Colon (tissue), 2 donors: ENCODE results near the gene PSMB10.
"Not testable (repeated sequence)": the region's sequence is repeated elsewhere in the genome, so short reads cannot be mapped to it uniquely, and the experiment has no call there.

Experiments
- FAIRE-seq: peaks from 2 replicates; lab custom pipeline; 2012; peaks lifted over from hg19 to GRCh38; lab: Jason Lieb, UNC
- donor health status: control.
- donor health status: control.

PSMB10 gene

DNA sequence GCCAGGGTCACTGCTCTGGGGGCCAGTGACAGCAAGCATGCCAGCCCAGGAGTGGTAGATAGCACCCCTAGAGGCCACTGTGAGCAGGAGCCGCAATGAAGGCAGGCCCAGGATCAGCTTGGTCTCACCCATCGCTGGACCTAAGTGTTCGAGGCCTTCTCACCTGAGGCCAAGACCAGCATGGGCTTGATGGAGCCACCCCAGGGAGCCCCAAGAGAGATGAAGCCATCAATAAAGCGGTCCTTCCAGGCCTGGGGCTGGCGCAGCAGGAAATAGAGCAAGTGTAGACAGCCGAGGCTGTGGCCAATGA, 5.5 kb upstream of the PSMB10 start:
- no peak for FAIRE-seq

DNA sequence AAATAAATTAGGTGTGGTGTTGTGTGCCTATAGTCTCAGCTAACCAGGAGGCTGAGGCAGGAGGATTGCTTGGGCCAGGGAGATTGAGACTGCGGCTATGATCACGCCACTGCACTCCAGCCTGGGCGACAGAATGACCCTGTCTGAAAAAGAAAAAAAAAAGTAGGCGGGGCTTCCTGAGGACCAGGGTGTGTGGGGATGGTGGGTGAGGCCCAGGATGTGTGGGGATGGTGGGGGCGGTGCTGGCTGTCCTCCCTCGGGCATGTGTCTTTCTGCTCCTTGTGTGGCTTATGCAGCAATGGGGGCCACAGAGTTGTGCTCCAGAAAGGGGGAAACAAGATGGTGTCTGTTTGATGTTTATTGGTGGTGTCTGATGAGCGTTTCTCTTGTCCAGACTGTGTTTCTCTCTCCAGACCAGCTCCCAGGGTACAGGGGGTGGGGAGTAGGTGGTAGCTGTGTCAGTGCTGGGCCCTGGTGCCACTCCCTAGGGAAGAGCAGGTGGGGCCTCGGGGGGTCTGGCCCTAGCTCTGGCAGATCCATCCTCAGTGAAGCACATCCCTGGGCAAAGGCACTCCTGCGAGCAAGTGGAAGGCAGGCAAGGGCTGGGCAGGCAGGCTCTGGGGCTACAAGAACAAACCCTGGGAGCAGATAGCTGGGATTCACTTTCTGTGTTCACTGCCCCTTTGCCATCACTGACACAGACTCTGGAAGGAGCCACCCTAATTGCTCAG, 5.0 kb upstream of the PSMB10 start:
- no peak for FAIRE-seq

DNA sequence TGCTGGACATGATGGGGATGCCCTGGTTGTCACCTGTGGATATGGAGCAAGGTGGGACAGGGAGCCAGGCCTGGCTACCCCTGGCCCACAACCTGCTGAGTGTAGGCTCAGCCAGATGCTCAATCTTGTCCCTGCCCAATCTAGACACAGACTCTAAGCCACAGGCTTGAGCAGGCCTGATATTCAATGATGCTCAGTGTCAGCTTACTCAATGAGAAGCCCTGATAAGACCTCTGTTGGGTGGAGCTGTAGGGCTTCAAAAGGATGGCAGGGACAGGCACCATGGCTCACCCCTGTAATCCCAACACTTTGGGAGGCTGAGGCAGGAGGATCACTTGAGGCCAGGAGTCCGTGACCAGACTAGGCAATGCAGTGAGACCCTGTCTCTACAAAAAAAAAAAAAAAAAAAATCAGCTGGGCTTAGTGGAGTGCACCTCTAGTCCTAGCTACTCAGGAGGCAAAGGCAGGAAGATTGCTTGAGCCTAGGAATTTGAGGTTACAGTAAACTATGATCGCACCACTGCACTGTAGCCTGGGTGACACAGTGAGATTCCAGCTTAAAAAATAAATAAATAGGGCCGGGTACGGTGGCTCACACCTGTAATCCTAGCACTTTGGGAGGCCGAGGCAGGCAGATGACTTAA, 3.9 kb upstream of the PSMB10 start:
- no peak for FAIRE-seq

DNA sequence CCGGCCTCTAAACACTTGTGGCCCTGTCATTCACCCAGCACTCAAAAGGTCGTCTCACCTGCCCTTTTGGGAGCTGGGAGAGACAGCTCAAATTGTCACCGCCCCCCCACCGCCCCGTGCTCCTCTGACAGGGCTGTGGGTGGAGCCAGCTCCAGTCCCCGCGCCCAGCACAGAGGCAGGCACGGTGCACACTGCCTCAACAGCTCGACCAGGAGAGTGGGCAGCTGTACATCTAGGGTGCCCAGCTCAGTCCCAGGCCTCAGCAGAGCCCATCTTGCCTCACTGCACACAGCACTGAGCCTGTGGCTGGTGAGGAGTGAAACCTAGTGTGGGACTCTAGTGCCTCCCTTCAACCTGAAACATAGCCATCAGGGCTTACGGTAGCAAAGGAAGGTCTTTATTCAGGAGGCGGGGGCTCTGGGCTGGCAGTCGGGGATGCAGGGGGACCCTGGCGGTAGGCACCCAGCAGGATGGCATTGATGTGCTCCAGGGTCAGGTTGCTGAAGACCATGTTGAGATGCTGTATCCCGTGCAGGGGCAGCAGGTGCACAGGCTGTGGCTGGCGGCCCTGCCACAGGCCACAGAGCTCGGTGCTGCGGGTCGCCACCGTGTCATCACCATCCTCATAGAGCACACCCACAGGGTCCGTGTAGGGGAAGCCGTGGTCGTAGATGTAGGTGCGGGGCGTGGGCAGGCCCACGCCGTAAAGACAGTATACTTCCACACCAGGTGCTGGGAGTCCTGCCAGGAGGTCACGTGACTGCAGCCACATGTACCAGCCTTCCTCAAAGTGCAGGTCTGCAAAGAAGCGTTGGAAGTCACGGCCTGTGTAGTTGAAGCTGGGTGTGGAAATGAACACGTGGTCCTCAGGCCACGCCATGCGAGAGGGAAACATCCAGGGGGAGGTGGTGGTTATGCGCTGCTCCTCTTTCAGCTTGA, 3.1 kb upstream of the PSMB10 start:
- no peak for FAIRE-seq

DNA sequence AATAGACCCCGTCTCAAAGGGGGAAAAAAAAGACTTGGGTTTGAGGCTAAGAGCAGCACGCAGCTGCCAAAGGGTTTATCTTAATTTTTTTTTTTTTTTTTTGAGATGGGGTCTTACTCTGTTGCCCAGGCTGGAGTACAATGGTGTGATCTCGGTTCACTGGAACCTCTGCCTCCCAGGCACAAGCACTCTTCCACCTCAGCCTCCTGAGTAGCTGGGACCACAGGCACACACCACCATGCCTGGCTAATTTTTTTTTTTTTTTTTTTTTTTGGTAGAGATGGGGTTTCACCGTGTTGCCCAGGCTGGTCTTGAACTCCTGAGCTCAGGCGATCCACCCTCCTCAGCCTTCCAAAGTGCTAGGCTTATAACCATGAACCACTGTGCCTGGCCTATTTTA, 1.1 kb upstream of the PSMB10 start:
- not testable (repeated sequence) for FAIRE-seq

DNA sequence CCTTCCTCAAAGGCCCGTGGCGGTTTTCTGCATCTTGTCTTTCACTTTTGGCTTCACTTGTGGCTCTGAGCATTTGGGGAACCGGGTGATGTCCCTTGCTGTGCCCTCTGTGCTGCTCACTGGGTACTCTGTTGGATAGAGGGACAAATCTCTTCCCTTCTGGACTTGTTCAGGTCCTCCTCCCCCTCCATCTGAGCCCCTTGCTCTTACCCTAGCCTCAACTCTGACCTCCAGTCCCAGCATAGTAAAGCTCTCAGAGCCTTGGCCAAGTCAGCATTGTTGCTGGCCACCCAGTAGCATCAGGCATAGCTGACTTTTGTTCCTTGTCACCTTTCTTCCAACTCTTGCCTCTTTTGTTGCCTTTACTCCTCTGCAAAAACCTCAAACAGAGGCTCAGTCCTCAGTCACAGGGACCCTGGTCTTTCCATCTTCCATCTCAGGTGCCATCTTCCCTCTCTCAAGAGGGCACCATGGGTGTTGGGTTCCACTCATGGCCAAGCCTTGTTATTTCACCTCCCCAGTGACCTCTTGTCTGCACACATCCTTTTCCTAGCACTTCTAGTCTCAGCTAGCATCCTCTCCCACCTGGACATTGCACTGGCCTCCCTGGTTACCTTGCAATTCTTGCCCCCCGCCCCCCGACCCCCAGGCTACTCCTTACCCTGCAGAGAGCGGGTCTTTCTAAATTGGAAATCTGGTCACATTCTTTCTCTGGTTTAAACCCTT, 393 bp upstream of the PSMB10 start:
- FAIRE-seq = no peak

DNA sequence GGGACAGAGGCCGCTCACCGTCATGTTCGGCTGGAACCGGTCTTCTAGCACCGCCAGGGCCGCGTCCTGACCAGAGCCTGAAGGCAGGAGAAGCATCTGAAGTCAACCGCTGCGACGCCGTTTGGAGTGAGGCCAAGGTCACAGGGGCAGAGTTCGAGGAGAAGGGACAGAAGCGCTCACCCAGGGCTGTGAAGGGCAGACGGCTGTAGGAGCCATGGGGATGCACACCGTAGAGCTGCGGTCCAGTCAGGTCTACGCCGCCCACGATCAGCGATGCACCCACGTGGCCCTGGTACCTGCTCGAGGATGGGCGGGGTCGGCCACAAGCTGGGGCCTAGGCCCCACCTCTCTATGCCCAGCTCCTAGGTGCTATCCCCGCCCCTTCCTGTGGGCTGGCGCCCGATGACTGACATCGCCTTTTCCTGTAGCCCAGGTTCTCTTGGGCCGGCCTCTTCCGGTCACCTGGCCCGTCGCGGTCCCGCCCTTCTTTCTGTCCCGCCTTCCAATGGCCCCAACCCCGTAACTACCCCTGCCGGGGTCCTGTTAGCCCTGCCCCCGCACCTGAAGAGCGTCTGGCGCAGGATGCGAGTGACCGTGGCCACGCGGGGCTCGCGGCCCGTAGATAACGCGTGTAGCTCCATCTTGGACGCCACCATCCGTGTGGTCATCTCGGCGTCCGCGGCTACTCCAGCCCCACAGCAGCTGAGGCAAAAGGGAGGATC, 1.1 kb downstream of the PSMB10 start:
- no peak for FAIRE-seq

DNA sequence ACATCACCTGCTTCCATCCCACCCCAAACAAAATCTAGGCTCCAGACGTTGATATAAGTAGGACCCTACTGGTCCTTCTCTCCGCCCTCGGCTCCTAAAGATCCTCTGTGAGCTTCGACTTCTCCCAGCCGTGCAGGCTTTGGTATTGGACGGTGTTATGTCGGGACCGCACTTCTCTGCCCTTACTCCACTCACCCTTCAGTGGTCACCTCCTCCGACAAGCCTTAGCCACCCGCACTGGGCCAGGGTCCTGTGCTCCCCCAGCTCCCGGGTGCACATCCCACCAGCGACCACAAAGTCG, 1.6 kb downstream of the PSMB10 start:
- FAIRE-seq = no peak

DNA sequence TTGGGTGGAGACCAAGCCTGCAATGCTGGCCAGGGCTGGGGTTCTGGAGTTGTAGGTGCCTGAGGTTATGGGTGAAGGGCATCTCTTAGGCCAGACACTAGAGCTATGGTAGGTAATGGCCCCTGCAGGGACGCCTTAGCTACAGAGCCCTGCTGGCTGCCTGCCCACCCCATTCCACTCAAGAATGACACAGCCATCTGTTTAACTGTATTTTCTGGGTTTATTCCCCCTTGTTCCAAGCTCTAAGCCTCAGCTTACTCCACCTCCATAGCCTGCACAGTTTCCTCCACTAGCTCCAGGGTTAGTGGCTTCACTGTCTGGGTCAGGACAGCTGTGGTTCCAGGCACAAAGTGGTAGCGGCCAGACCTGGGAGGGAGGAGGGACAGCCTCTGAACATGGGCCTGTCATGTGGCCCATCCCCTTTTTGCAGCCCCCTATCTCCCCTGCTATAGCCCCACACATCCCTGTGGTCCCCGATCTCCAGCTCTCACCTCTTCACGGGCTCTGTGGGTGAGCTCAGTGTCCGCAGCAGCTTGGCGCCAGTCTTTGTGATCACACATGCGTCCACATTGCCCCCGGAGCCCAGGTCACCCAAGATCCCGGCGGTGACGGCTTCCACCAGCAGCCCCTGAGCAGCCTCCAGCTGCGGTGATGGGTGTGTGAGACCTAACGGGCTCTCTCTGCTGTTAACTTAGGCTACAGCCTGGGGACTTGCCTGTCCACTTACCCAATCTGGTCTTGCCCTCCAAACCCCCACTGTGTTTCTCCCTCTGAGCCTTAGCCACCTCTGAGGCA, 2.1 kb downstream of the PSMB10 start:
- no peak for FAIRE-seq

DNA sequence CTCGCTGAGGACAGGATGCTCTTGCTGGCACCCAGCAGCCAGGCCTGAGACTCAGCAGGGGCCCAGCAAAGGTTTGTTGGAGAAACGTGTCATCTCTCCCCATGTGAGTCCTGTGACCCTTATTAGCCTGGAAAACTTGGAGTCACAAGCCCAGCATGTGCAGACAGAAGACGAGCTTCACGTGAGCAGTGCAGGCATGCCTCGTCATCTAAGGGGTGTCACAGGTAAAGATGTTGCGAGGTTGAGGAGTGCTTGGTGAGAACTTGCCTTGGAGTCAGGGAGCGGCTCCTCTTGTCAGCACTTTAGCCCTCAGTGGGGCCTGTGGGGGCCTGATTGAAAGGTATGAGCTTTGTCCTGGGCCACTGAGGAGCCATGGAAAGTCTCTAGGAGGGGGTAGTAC, 2.8 kb downstream of the PSMB10 start:
- FAIRE-seq = no peak

DNA sequence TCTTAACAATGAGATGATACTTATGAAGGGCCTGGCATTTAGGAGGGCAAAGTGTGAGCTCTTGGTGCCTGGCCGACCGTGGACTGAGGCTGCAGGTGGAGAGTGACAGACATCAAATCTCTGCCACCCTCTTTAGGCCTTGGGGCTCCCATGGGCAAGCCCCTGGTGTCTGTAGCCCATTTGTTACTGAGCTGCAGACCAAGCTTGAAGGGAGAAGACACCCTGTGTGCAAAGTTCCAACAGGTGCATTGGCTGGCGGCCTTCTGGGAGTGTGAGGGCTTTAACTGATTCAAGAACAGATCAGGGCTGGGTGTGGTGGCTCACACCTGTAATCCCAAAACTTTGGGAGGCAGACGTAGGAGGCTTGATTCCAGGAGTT, 4.2 kb downstream of the PSMB10 start:
- no peak for FAIRE-seq

DNA sequence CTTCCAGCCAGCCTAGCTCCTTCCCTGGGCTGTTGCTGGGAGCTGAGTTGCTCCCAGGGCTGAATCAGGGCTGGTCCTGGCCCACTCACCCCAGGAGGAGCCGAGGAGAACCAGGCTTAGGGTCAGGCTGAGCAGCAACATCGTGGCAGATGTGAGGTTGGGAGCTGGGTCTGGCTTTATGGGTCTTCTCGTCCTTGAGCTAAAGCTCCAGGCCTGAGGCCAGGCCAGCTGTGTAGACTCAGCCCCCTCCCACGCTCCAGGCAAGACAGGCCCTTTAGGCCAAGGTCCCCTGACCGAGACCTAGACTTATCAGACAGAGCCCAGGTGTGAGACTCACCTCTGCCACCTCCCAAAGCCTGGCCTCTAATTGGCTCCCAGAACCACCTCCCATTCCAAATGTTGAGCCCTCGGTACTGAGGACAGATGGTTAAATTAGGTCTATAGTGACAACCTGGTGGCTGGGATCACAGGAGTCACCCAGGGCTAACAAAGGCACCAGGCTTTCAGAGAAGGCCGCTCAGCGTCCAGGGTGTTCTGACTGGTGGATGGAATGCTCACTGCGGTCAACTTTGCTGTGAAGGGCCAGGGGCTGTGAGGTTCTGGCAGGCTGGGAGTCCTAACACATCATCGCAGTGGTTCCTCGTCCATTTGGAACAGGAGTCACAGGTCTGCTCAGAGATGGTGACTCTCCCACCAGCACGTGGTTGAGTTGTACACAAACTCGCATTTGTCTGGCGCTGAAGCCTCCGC, 4.8 kb downstream of the PSMB10 start, which contains the start of gene CTRL:
Gene CTRL, minus strand, starts transcription at position 151 of the 750 bp plus-strand sequence. Its CDS starts 10 bp downstream, at position 141.
- no peak for FAIRE-seq

DNA sequence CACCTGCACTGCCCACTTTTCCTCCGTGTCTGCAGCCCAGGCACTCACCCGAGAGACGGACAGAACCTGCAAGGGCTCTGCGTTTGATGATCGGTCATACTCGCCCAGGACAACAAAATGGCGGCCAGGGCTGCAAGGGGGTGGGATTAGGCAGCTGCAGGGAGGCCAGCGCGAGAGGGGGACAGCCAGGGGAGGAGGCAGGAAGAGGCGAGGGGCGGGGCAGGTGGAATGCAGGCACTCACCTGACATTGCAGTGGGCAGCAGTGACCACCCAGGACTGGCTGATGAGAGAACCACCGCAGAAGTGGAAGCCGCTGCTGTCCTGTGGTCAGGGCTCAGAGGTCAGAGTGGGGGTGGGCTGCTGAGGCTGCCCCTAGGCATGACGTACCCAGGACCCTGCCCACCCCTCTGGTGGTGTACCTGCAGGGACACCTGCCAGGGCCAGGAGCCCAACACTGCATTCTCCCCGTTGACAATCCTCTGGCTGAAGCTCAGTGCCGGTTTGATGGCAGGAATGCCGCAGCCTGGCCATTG, 5.9 kb downstream of the PSMB10 start:
- FAIRE-seq = no peak

DNA sequence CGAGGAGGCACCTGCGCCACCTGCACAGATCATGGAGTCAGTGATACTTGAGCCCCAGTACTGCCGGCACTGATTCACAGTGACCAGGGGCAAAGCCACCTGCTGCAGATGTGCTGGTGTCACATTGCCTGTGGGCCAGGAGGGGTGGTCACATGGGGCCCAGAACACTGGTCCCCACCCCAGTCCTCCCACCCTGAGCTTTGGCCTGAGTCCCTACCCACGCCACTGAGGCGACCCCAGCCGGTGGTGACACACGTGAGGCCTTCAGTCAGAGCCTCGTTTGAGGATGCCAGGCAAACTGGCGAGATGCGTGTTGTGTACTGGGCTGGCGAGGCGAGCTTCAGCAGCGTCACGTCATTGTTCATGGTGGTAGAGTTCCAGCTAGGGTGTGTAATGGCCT, 6.5 kb downstream of the PSMB10 start:
- FAIRE-seq = no peak

DNA sequence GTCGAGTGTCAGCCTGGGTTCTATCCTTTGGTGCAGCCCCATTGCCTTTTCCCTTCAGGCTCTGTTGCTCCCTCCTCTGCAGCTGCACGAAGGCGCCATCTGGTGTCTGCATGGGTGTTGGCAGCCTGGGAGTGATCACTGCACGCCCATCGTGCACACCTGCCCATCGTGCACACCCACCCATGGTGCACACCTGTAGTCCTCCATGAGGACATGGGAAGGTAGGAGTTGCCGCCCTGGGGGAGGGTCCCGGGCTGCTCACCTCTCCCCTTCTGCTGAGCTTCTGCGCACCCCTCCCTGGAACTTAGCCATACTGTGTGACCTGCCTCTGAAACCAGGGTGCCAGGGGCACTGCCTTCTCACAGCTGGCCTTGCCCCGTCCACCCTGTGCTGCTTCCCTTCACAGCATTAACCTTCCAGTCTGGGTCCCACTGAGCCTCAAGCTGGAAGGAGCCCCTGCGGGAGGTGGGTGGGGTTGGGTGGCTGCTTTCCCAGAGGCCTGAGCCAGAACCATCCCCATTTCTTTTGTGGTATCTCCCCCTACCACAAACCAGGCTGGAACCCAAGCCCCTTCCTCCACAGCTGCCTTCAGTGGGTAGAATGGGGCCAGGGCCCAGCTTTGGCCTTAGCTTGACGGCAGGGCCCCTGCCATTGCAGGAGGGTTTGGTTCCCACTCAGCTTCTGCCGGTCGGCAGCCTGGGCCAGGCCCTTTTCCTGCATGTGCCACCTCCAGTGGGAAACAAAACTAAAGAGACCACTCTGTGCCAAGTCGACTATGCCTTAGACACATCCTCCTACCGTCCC, 7.9 kb downstream of the PSMB10 start:
- FAIRE-seq = no peak

DNA sequence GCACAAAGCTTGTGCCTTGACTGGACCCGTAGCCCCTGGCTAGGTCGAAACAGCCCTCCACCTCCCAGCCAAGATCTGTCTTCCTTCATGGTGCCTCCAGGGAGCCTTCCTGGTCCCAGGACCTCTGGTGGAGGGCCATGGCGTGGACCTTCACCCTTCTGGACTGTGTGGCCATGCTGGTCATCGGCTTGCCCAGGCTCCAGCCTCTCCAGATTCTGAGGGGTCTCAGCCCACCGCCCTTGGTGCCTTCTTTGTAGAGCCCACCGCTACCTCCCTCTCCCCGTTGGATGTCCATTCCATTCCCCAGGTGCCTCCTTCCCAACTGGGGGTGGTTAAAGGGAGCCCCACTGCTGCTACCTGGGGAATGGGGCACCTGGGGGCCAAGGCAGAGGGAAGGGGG, 8.5 kb downstream of the PSMB10 start:
- FAIRE-seq = no peak

DNA sequence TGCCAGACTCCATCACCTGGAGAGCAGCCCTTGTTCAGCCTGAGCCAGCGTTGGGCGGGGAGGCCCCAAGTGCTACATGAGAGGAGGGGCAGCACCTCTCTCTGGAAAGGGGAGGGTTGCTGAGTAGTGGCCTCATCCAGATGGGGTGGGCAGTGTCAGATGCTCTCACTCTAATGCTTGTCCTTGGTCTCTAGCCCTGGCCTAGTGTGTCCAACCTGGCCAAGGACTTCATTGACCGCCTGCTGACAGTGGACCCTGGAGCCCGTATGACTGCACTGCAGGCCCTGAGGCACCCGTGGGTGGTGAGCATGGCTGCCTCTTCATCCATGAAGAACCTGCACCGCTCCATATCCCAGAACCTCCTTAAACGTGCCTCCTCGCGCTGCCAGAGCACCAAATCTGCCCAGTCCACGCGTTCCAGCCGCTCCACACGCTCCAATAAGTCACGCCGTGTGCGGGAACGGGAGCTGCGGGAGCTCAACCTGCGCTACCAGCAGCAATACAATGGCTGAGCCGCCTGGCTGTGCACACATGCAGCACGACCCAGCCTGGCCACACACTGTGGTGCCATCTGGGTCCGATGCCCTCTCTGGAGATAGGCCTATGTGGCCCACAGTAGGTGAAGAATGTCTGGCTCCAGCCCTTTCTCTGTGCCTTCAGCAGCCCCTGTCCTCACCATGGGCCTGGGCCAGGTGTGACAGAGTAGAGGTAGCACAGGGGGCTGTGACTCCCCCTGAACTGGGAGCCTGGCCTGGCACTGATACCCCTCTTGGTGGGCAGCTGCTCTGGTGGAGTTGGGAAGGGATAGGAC, 9.3 kb downstream of the PSMB10 start:
- no peak for FAIRE-seq

DNA sequence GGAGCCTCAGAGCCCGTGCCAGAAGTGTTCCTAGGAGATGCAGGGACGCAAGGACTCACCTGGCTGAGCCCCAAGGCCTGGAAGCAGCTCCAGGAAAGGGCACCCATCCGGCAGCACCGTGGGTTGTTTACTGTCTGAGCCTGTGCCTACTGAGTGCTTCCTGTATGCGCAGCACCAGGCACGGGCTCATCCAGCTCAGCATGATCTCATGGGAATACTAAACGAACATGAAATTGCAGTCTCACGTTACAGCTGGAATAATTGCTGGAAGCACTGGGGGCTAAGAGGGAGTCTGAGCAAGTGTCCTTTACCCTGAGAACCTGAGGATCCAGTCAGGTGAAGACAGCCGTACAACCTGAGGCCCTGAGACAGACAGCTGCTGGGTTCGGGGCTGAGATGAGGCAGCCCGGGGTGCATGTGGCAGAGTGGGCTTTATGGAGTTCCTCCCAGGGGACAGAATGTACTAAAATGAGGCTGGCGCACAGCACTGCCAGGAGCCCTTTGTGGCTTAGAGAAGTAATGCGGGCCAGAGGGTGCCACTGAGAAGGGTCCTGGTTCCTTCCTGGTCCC, 10.4 kb downstream of the PSMB10 start:
- no peak for FAIRE-seq
